Measurements from ENCODE around the gene PRPF40B. TPM values are rescaled to one million over a fixed set of nuclear protein-coding genes. Genes with fewer than 3 reads are reported as not detected.
A peak's percentile ranks its signal among the peaks of the same experiment; 100 is the strongest.

The PRPF40B gene
- total and polyA plus RNA-seq, 12 donors = 7.2 to 125 (median 24.8) TPM

DNA sequence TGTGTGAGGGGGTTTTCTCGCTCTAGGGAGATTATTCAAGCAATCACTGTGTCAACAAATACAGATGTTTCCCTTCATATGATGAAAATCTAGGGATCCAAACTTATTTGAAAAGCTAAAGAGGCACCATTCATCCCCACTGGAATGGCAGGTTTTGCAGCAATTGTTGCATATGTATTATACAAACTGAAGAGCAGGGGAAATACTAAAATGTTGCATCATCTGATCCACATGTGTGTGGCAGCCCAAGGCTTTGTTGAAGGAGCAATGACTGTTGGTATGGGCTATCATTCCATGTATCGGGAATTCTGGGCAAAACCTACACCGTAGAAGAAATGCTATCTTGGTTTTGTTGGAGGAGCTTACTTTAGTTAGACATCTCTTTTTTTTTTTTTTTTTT is 4.1 kb upstream of the PRPF40B start:
- Histone ChIP-seq H3K27me3 (no peaks in the 10 kb centered on the region), H3K4me1 (replicated peaks in 1 of 2) (peaks cover 13 to 18% of the 10 kb centered on the region in 2 donors), H3K36me3 (replicated peaks in 1 of 2) (no peaks in the 10 kb centered on the region), H3K27ac (no peak overlapping the region), H3K4me3 (no peak overlapping the region), H3K9me3 (replicated peaks in 1 of 3) (no peaks in the 10 kb centered on the region)
- DNase-seq = no peak
- intact Hi-C loops (cut with DNase I) = no loop called here
- TF ChIP-seq POLR2A (IDR thresholded peaks at IDR 0.05) = no peak
- TF ChIP-seq, protein P1, sequence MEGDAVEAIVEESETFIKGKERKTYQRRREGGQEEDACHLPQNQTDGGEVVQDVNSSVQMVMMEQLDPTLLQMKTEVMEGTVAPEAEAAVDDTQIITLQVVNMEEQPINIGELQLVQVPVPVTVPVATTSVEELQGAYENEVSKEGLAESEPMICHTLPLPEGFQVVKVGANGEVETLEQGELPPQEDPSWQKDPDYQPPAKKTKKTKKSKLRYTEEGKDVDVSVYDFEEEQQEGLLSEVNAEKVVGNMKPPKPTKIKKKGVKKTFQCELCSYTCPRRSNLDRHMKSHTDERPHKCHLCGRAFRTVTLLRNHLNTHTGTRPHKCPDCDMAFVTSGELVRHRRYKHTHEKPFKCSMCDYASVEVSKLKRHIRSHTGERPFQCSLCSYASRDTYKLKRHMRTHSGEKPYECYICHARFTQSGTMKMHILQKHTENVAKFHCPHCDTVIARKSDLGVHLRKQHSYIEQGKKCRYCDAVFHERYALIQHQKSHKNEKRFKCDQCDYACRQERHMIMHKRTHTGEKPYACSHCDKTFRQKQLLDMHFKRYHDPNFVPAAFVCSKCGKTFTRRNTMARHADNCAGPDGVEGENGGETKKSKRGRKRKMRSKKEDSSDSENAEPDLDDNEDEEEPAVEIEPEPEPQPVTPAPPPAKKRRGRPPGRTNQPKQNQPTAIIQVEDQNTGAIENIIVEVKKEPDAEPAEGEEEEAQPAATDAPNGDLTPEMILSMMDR (IDR thresholded peaks at IDR 0.05) = no peak
- 76 to 91% (median 84%) methylated on average over 3 of the region's 3 CpGs for WGBS, 4 donors

DNA sequence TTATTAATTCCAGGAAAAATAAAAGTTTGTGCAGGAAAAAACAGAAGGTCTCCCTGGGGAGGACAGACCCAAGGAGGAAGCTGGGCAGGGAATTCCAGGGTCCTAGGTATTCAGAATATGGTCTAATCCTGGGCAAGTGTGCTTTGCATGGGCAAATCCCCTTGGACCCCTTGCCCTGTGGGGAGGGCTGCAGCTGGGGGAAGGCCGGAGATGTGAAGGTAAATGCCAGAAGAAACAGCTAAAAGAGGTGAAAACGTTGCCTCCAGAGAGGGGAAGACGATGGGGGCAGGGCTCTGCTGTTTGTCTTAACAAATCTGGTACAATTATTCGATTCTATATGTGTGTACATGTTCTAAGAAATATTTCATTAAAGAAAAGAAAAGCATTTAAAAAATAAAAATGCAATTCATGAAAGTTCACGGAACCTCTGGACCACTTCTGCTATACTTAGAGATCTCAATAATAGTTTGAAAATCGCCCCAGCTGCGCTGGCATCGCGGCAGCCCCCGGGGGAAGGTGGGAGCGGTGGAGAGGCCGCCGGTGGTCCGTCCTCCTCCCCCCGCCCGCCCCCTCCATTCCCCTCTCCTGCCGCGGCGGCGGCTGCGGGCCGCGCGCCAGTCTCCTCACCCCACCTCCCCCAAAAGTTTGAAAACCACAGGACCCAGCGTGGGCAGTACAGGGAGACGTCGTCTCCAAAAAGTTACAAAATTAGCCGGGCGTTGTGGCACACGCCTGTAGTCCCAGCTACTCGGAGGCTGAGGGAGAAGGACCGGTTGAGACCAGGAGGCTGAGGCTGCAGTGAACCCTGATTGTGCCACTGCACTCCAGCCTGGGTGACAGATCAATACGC is 1.5 kb upstream of the PRPF40B start:
- H3K9me3 ChIP-seq (replicated peaks in 1 of 3) = no peaks in the 10 kb centered on the region

DNA sequence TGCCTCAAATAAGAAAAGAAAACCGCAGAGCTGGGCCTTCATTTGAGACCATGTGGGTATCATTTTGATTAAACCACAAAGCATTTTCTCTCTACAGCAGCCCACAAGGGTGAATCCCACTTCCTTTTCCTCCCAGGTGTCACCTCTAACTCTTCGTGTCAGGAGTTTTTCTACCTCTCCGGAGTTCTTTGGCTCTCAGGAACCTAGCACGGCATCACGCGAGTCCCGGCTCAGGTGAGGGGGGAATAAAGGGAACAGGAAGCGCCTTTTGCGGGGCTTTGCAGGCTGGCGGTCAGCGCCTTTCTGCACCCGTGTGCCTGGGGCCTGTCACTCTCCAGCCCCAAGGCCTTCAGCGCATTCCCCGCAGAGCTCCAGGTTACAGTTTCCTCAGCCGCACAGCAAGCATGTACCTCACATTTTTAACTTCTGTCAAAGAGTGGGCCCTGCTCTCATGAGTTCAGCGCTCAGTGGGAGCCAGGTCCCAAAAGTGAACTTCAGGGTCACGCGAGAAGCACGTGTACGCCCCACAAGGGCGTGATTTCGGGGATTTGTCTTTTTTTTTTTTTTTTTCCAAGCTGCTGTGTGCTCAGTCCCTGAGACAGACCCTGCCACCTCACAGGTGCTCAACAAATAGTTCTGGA is 740 bp upstream of the PRPF40B start:
- no peak for TF ChIP-seq POLR2A (IDR thresholded peaks at IDR 0.05)
- TF ChIP-seq, protein P1 (IDR thresholded peaks at IDR 0.05) = no peak
- Histone ChIP-seq H3K4me1 (replicated peaks in 1 of 2) (peaks cover 13 to 22% of the 10 kb centered on the region in 2 donors), H3K27me3 (no peaks in the 10 kb centered on the region), H3K9me3 (replicated peaks in 1 of 3) (no peaks in the 10 kb centered on the region), H3K4me3 (peak overlapping the region in 3 of 4 donors; percentile 22 to 62 (median 24)), H3K27ac (peak overlapping the region; percentile 4 to 91 (median 80)), H3K36me3 (replicated peaks in 1 of 2) (no peaks in the 10 kb centered on the region)
- intact Hi-C loops (cut with DNase I) = no loop called here
- 0 to 1% (median 1%) methylated on average over 17 to 22 of the region's 22 CpGs for WGBS, 4 donors
- DNase-seq = peak in 6 of 7 donors; percentile 40 to 71 (median 57)

More for the DNA sequence above, 1.5 kb upstream of the PRPF40B start:
- intact Hi-C loops (cut with DNase I) = no loop called here
- TF ChIP-seq, protein P1 (IDR thresholded peaks at IDR 0.05) = no peak
- no peak for TF ChIP-seq POLR2A (IDR thresholded peaks at IDR 0.05)
- no peaks in the 10 kb centered on the region for H3K27me3 ChIP-seq
- H3K4me3 ChIP-seq = peak overlapping the region in 2 of 4 donors; percentile 24 to 62
- DNase-seq = peak in 3 of 7 donors; percentile 15 to 56 (median 22)
- peak overlapping the region; percentile 4 to 91 (median 80) for H3K27ac ChIP-seq
- WGBS, 4 donors = 8 to 14% (median 12%) methylated on average over 21 to 33 of the region's 33 CpGs
- H3K4me1 ChIP-seq (replicated peaks in 1 of 2) = peaks cover 13 to 18% of the 10 kb centered on the region in 2 donors
- no peaks in the 10 kb centered on the region for H3K36me3 ChIP-seq (replicated peaks in 1 of 2)

DNA sequence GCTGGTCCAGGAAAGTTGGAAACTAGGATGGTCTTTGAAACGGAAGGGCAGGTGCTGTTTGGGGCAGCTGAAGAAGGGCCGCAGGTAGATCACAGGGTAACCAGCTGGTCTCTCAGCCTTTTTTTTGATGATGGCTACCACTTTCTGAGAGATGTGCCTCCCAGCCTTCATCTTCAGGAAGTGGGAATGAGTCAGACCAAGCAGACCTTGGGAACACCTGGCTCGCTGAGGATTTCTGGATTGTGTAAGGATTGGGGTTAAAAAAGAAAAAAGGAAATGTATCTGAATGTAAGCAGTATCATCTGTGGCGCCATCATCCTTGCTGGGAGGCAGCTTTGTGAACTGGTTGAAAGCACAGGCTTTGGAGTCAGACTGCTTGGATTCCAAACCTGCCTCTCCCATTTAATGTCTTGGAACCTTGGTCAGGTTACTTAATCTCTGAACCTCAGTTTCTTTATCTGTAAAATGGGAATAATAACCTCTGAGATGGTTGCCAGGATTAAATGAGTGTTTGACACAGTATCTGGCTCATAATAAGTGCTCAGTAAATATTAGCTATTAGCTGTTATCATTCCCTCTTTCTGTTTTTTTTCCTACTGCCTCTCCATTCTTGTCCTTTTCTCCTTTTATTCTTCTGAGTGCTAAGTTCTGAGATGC is 1.7 kb downstream of the PRPF40B start:
- WGBS, 4 donors = 40 to 58% (median 47%) methylated on average over 4 of the region's 4 CpGs
- H3K4me3 ChIP-seq = no peak overlapping the region
- H3K36me3 ChIP-seq (replicated peaks in 1 of 2) = no peaks in the 10 kb centered on the region
- no peak for TF ChIP-seq POLR2A (IDR thresholded peaks at IDR 0.05)
- TF ChIP-seq, protein P1 (IDR thresholded peaks at IDR 0.05) = no peak
- H3K27me3 ChIP-seq = no peaks in the 10 kb centered on the region
- peak overlapping the region in 1 of 5 donors; percentile 85 for H3K27ac ChIP-seq
- intact Hi-C loops (cut with DNase I) = no loop called here
- DNase-seq = peak in 3 of 7 donors; percentile 26 to 59 (median 30)
- H3K9me3 ChIP-seq (replicated peaks in 1 of 3) = no peaks in the 10 kb centered on the region
- H3K4me1 ChIP-seq (replicated peaks in 1 of 2) = peaks cover 13 to 27% of the 10 kb centered on the region in 2 donors

Measured in adrenal gland (tissue), 12 donors.